ENCODE data around the gene NEBL. TPM values are rescaled to one million over a fixed set of nuclear protein-coding genes. Genes with fewer than 3 reads are reported as not detected.

The NEBL gene
- total and polyA plus RNA-seq, 2 donors = 2.0 to 28.4 TPM

- H3K4me3 ChIP-seq (ENCODE audit: low read depth, low read length) = no peak overlapping the region
- 20% methylated on average over 3 of the region's 3 CpGs for WGBS
- H3K36me3 ChIP-seq (ENCODE audit: insufficient read depth) = no peaks in the 10 kb centered on the region
- H3K27ac ChIP-seq (ENCODE audit: low read depth) = no peak overlapping the region
- H3K4me1 ChIP-seq (ENCODE audit: insufficient read depth) = no peaks in the 10 kb centered on the region
- no peak for DNase-seq (ENCODE audit: extremely low spot score)
These were observed 127.6 kb downstream of the NEBL start for GRCh38 chr10:20769481-20769880.

- no peak for DNase-seq (ENCODE audit: extremely low spot score)
- WGBS = 40% methylated on average over 3 of the region's 3 CpGs
- no peaks in the 10 kb centered on the region for H3K4me1 ChIP-seq (ENCODE audit: insufficient read depth)
- H3K4me3 ChIP-seq (ENCODE audit: low read depth, low read length) = no peak overlapping the region
- no peak overlapping the region for H3K27ac ChIP-seq (ENCODE audit: low read depth)
- no peaks in the 10 kb centered on the region for H3K36me3 ChIP-seq (ENCODE audit: insufficient read depth)
These were observed 128.3 kb downstream of the NEBL start for GRCh38 chr10:20768843-20769242.

- DNase-seq (ENCODE audit: extremely low spot score) = no peak
- no peaks in the 10 kb centered on the region for H3K36me3 ChIP-seq (ENCODE audit: insufficient read depth)
- WGBS = 18% methylated on average over 2 of the region's 2 CpGs
- no peak overlapping the region for H3K27ac ChIP-seq (ENCODE audit: low read depth)
- H3K4me1 ChIP-seq (ENCODE audit: insufficient read depth) = no peaks in the 10 kb centered on the region
- H3K4me3 ChIP-seq (ENCODE audit: low read depth, low read length) = no peak overlapping the region
These were observed 130.1 kb downstream of the NEBL start for GRCh38 chr10:20767028-20767427.

GRCh38 chr10:20765066-20765465 is 132.0 kb downstream of the NEBL start:
- no peaks in the 10 kb centered on the region for H3K4me1 ChIP-seq (ENCODE audit: insufficient read depth)
- WGBS = 89% methylated on average over 1 of the region's 1 CpG
- H3K27ac ChIP-seq (ENCODE audit: low read depth) = no peak overlapping the region
- no peaks in the 10 kb centered on the region for H3K36me3 ChIP-seq (ENCODE audit: insufficient read depth)
- DNase-seq (ENCODE audit: extremely low spot score) = no peak
- H3K4me3 ChIP-seq (ENCODE audit: low read depth, low read length) = no peak overlapping the region

GRCh38 chr10:20760460-20760859 is 136.7 kb downstream of the NEBL start:
- 48% methylated on average over 2 of the region's 2 CpGs for WGBS

GRCh38 chr10:20748551-20748950 is 148.6 kb downstream of the NEBL start:
- H3K36me3 ChIP-seq (ENCODE audit: insufficient read depth) = peaks cover 2% of the 10 kb centered on the region
- 77% methylated on average over 2 of the region's 2 CpGs for whole genome bisulfite sequencing
- no peak for DNase-seq (ENCODE audit: extremely low spot score)
- no peaks in the 10 kb centered on the region for H3K4me1 ChIP-seq (ENCODE audit: insufficient read depth)
- no peak overlapping the region for H3K27ac ChIP-seq (ENCODE audit: low read depth)
- H3K4me3 ChIP-seq (ENCODE audit: low read depth, low read length) = no peak overlapping the region

More at GRCh38 chr10:20760460-20760859, 136.7 kb downstream of the NEBL start:
- no peaks in the 10 kb centered on the region for H3K4me1 ChIP-seq (ENCODE audit: insufficient read depth)
- no peak overlapping the region for H3K4me3 ChIP-seq (ENCODE audit: low read depth, low read length)
- DNase-seq (ENCODE audit: extremely low spot score) = no peak
- no peaks in the 10 kb centered on the region for H3K36me3 ChIP-seq (ENCODE audit: insufficient read depth)
- no peak overlapping the region for H3K27ac ChIP-seq (ENCODE audit: low read depth)

- no peak for DNase-seq (ENCODE audit: extremely low spot score)
- H3K27ac ChIP-seq (ENCODE audit: low read depth) = no peak overlapping the region
- peaks cover 2% of the 10 kb centered on the region for H3K36me3 ChIP-seq (ENCODE audit: insufficient read depth)
- H3K4me1 ChIP-seq (ENCODE audit: insufficient read depth) = no peaks in the 10 kb centered on the region
- H3K4me3 ChIP-seq (ENCODE audit: low read depth, low read length) = no peak overlapping the region
These were observed 149.3 kb downstream of the NEBL start for GRCh38 chr10:20747782-20748181.

- WGBS = 84% methylated on average over 7 of the region's 7 CpGs
- peaks cover 2% of the 10 kb centered on the region for H3K36me3 ChIP-seq (ENCODE audit: insufficient read depth)
- no peak overlapping the region for H3K27ac ChIP-seq (ENCODE audit: low read depth)
- no peaks in the 10 kb centered on the region for H3K4me1 ChIP-seq (ENCODE audit: insufficient read depth)
- no peak for DNase-seq (ENCODE audit: extremely low spot score)
- no peak overlapping the region for H3K4me3 ChIP-seq (ENCODE audit: low read depth, low read length)
These were observed 150.3 kb downstream of the NEBL start for GRCh38 chr10:20746856-20747255.

GRCh38 chr10:20745556-20746375 is 151.3 kb downstream of the NEBL start:
- H3K27ac ChIP-seq (ENCODE audit: low read depth) = no peak overlapping the region
- no peaks in the 10 kb centered on the region for H3K4me1 ChIP-seq (ENCODE audit: insufficient read depth)
- peaks cover 2% of the 10 kb centered on the region for H3K36me3 ChIP-seq (ENCODE audit: insufficient read depth)
- H3K4me3 ChIP-seq (ENCODE audit: low read depth, low read length) = no peak overlapping the region
- 90% methylated on average over 7 of the region's 7 CpGs for WGBS
- DNase-seq (ENCODE audit: extremely low spot score) = no peak

- Histone ChIP-seq H3K4me1 (ENCODE audit: insufficient read depth) (no peaks in the 10 kb centered on the region), H3K36me3 (ENCODE audit: insufficient read depth) (peaks cover 2% of the 10 kb centered on the region), H3K4me3 (ENCODE audit: low read depth, low read length) (no peak overlapping the region), H3K27ac (ENCODE audit: low read depth) (no peak overlapping the region)
- DNase-seq (ENCODE audit: extremely low spot score) = no peak
- 90% methylated on average over 5 of the region's 5 CpGs for WGBS
These were observed 152.3 kb downstream of the NEBL start for GRCh38 chr10:20744821-20745220.

- 53% methylated on average over 5 of the region's 5 CpGs for WGBS
These were observed 153.2 kb downstream of the NEBL start for GRCh38 chr10:20743942-20744341.

GRCh38 chr10:20742737-20743541 is 154.2 kb downstream of the NEBL start:
- H3K27ac ChIP-seq (ENCODE audit: low read depth) = no peak overlapping the region
- H3K4me1 ChIP-seq (ENCODE audit: insufficient read depth) = no peaks in the 10 kb centered on the region
- no peak for DNase-seq (ENCODE audit: extremely low spot score)
- WGBS = 74% methylated on average over 4 of the region's 4 CpGs
- H3K4me3 ChIP-seq (ENCODE audit: low read depth, low read length) = no peak overlapping the region
- peaks cover 2% of the 10 kb centered on the region for H3K36me3 ChIP-seq (ENCODE audit: insufficient read depth)

More at GRCh38 chr10:20743942-20744341, 153.2 kb downstream of the NEBL start:
- Histone ChIP-seq H3K4me3 (ENCODE audit: low read depth, low read length) (no peak overlapping the region), H3K36me3 (ENCODE audit: insufficient read depth) (peaks cover 2% of the 10 kb centered on the region), H3K4me1 (ENCODE audit: insufficient read depth) (no peaks in the 10 kb centered on the region), H3K27ac (ENCODE audit: low read depth) (no peak overlapping the region)
- DNase-seq (ENCODE audit: extremely low spot score) = no peak

- Histone ChIP-seq H3K27ac (ENCODE audit: low read depth) (no peak overlapping the region), H3K36me3 (ENCODE audit: insufficient read depth) (no peaks in the 10 kb centered on the region), H3K4me3 (ENCODE audit: low read depth, low read length) (no peak overlapping the region), H3K4me1 (ENCODE audit: insufficient read depth) (no peaks in the 10 kb centered on the region)
- no peak for DNase-seq (ENCODE audit: extremely low spot score)
- WGBS = 80% methylated on average over 6 of the region's 6 CpGs
These were observed 157.0 kb downstream of the NEBL start for GRCh38 chr10:20740120-20740519.

- WGBS = 90% methylated on average over 6 of the region's 6 CpGs
- Histone ChIP-seq H3K36me3 (ENCODE audit: insufficient read depth) (no peaks in the 10 kb centered on the region), H3K4me1 (ENCODE audit: insufficient read depth) (no peaks in the 10 kb centered on the region), H3K27ac (ENCODE audit: low read depth) (no peak overlapping the region), H3K4me3 (ENCODE audit: low read depth, low read length) (no peak overlapping the region)
- no peak for DNase-seq (ENCODE audit: extremely low spot score)
These were observed 160.0 kb downstream of the NEBL start for GRCh38 chr10:20737107-20737506.
